Naive thymus-derived CD4-positive, alpha-beta T cell (primary cell): ENCODE results near the gene MVK. TPM values are rescaled to one million over a fixed set of nuclear protein-coding genes. Genes with fewer than 3 reads are reported as not detected.

Experiments used
- ATAC-seq: fragments of 150-1000 bp; cut with Tn5 transposase; 2 replicates; pipeline ENCODE4 v1.10.0; 2021; ENCODE audit warnings: mild to moderate bottlenecking, moderate library complexity
- CTCF ChIA-PET: fragments of 350-600 bp; sonication (Branson Sonifier 250); formaldehyde crosslinking; loops from one replicate; lab custom pipeline; 2021; ENCODE audit warnings: antibody characterized with exemption; lab: Charles Lee
- POLR2A ChIA-PET: fragments of 350-600 bp; sonication (Branson Sonifier 250); formaldehyde crosslinking; loops from one replicate; lab custom pipeline; 2021; ENCODE audit warnings: antibody characterized with exemption, inconsistent platforms; lab: Charles Lee
- DNase-seq, 9 donors: peaks; one replicate each; pipeline versions ENCODE4 v3.0.0 to v3.0.0-alpha.2; 2020 to 2022; ENCODE audit warnings: mixed read lengths in 1 of 9
- H3K27ac ChIP-seq: one replicate; pipeline ENCODE4 v1.7.0; 2013; ENCODE audit warnings: mild to moderate bottlenecking, low read depth, low read length, moderate library complexity
- H3K27me3 ChIP-seq, 2 donors: one replicate each; pipeline ENCODE4 v1.7.0; 2013; ENCODE audit warnings: low read length in 2 of 2, mild to moderate bottlenecking in 2 of 2, moderate library complexity in 2 of 2; ENCODE audit not compliant: control insufficient read depth in 2 of 2, insufficient read depth in 2 of 2
- H3K36me3 ChIP-seq, 3 experiments: 1 replicate in 2 of 3; 2 replicates in 1 of 3; pipeline ENCODE4 v1.7.0; 2013; ENCODE audit warnings: low read length in 3 of 3, mild to moderate bottlenecking in 3 of 3, moderate library complexity in 1 of 3; ENCODE audit not compliant: insufficient read depth in 3 of 3, control insufficient read depth in 2 of 3
- H3K4me1 ChIP-seq, 2 donors: one replicate each; pipeline ENCODE4 v1.7.0; 2013; ENCODE audit warnings: low read length in 2 of 2, mild to moderate bottlenecking in 2 of 2, moderate library complexity in 1 of 2; ENCODE audit not compliant: control insufficient read depth in 2 of 2, insufficient read depth in 2 of 2
- H3K4me3 ChIP-seq: 2 replicates; pipeline ENCODE4 v1.7.0; 2013; ENCODE audit warnings: mild to moderate bottlenecking, low read length
- H3K9me3 ChIP-seq, 3 experiments: 1 replicate in 2 of 3; 2 replicates in 1 of 3; pipeline ENCODE4 v1.7.0; 2013; ENCODE audit warnings: low read length in 3 of 3; ENCODE audit not compliant: control insufficient read depth in 2 of 3
- H3K27ac Mint-ChIP-seq, 9 donors: one replicate each; pipeline ENCODE4 v1.8.0; 2020 to 2022; ENCODE audit warnings: mixed read lengths in 9 of 9, mild to moderate bottlenecking in 8 of 9, moderate library complexity in 5 of 9, inconsistent platforms in 2 of 9
- H3K27me3 Mint-ChIP-seq, 5 donors: one replicate each; pipeline ENCODE4 v1.8.0; 2021 to 2022; ENCODE audit warnings: mixed read lengths in 5 of 5, mild to moderate bottlenecking in 1 of 5
- H3K36me3 Mint-ChIP-seq, 5 donors: one replicate each; pipeline ENCODE4 v1.8.0; 2020 to 2022; ENCODE audit warnings: mixed read lengths in 5 of 5, mild to moderate bottlenecking in 3 of 5, inconsistent platforms in 1 of 5
- H3K4me1 Mint-ChIP-seq, 7 donors: one replicate each; pipeline ENCODE4 v1.8.0; 2020 to 2022; ENCODE audit warnings: mixed read lengths in 7 of 7, mild to moderate bottlenecking in 3 of 7, inconsistent platforms in 1 of 7
- H3K4me3 Mint-ChIP-seq, 10 donors: one replicate each; pipeline ENCODE4 v1.8.0; 2020 to 2022; ENCODE audit warnings: mild to moderate bottlenecking in 10 of 10, mixed read lengths in 10 of 10, moderate library complexity in 6 of 10, inconsistent platforms in 2 of 10
- H3K9me3 Mint-ChIP-seq, 11 donors: one replicate each; pipeline ENCODE4 v1.8.0; 2020 to 2022; ENCODE audit warnings: mixed read lengths in 11 of 11, mild to moderate bottlenecking in 4 of 11, inconsistent platforms in 1 of 11, moderate library complexity in 1 of 11
- intact Hi-C, 2 donors: fragments of 100-400 bp; cut with micrococcal nuclease; formaldehyde crosslinking; loops; one replicate each; pipeline ENCODE4 v1.15.1; 2023
- polyA plus RNA-seq, 2 donors: library from polyadenylated mRNA; unstranded; fragments of 300-500 nt; fragmentation: Illumina TruSeq; gene quantifications; one replicate each; pipeline ENCODE4 v1.2.3, GENCODE V29; 2021
- total RNA-seq, 6 experiments: library from RNA in 5 of 6; stranded (reverse) in 5 of 6; gene quantifications; 1 replicate in 5 of 6; 2 replicates in 1 of 6; pipeline ENCODE4 v1.2.3 and lab custom pipeline; 2021 to 2026

MVK gene
- total and polyA plus RNA-seq, 7 experiments from 2014 or later, result 1.7 to 14.8 (median 11.7) TPM

- intact Hi-C loops, result no loop called here
- no peaks in the 10 kb centered on the region for H3K9me3 ChIP-seq
- CTCF ChIA-PET, result no interaction called here
Observed at GRCh38 chr12:109615556-109616229, 42.1 kb downstream of the MVK start.

GRCh38 chr12:109617491-109617890, 43.9 kb downstream of the MVK start:
- no peaks in the 10 kb centered on the region for H3K27me3 ChIP-seq
- no peaks in the 10 kb centered on the region for H3K36me3 ChIP-seq
- CTCF ChIA-PET, result no interaction called here
- H3K36me3 Mint-ChIP-seq, result no peaks in the 10 kb centered on the region
- no peaks in the 10 kb centered on the region for H3K4me1 ChIP-seq
- peaks cover 0 to 2% (median 0%) of the 10 kb centered on the region in 11 donors for H3K9me3 Mint-ChIP-seq
- ATAC-seq (no peak), DNase-seq (no peak)
- POLR2A ChIA-PET, result no interaction called here
- intact Hi-C loops, result no loop called here
- H3K27ac ChIP-seq, result no peak overlapping the region
- no peak overlapping the region for H3K27ac Mint-ChIP-seq
- H3K9me3 ChIP-seq, result no peaks in the 10 kb centered on the region
- no peak overlapping the region for H3K4me3 ChIP-seq
- H3K4me3 Mint-ChIP-seq, result no peak overlapping the region
- H3K4me1 Mint-ChIP-seq, result peaks cover 0 to 12% (median 3%) of the 10 kb centered on the region in 7 donors
- H3K27me3 Mint-ChIP-seq, result peaks cover 15 to 42% (median 29%) of the 10 kb centered on the region in 5 donors

More at GRCh38 chr12:109615556-109616229, 42.1 kb downstream of the MVK start:
- no peak for DNase-seq
- Histone ChIP-seq H3K36me3 (no peaks in the 10 kb centered on the region), H3K27me3 (no peaks in the 10 kb centered on the region), H3K4me1 (no peaks in the 10 kb centered on the region), H3K4me3 (no peak overlapping the region), H3K27ac (no peak overlapping the region)
- no peak overlapping the region for H3K4me3 Mint-ChIP-seq
- no peak for ATAC-seq
- peaks cover 0 to 2% (median 0%) of the 10 kb centered on the region in 11 donors for H3K9me3 Mint-ChIP-seq
- H3K4me1 Mint-ChIP-seq, result no peaks in the 10 kb centered on the region
- POLR2A ChIA-PET, result no interaction called here
- peaks cover 5 to 47% (median 26%) of the 10 kb centered on the region in 5 donors for H3K27me3 Mint-ChIP-seq
- H3K27ac Mint-ChIP-seq, result no peak overlapping the region
- no peaks in the 10 kb centered on the region for H3K36me3 Mint-ChIP-seq

GRCh38 chr12:109618082-109618481, 44.5 kb downstream of the MVK start:
- Histone ChIP-seq H3K9me3 (no peaks in the 10 kb centered on the region), H3K36me3 (no peaks in the 10 kb centered on the region), H3K27me3 (no peaks in the 10 kb centered on the region), H3K27ac (no peak overlapping the region), H3K4me3 (no peak overlapping the region), H3K4me1 (no peaks in the 10 kb centered on the region)
- no peak overlapping the region for H3K27ac Mint-ChIP-seq
- intact Hi-C loops, result no loop called here
- H3K9me3 Mint-ChIP-seq, result peaks cover 0 to 2% (median 0%) of the 10 kb centered on the region in 11 donors
- H3K27me3 Mint-ChIP-seq, result peaks cover 15 to 39% (median 29%) of the 10 kb centered on the region in 5 donors
- ChIA-PET CTCF (no interaction called here), POLR2A (no interaction called here)
- H3K4me3 Mint-ChIP-seq, result no peak overlapping the region
- no peaks in the 10 kb centered on the region for H3K36me3 Mint-ChIP-seq
- DNase-seq (no peak), ATAC-seq (no peak)
- H3K4me1 Mint-ChIP-seq, result peaks cover 0 to 12% (median 3%) of the 10 kb centered on the region in 7 donors

GRCh38 chr12:109619002-109619604, 45.5 kb downstream of the MVK start:
- Histone ChIP-seq H3K27ac (no peak overlapping the region), H3K4me1 (no peaks in the 10 kb centered on the region), H3K9me3 (no peaks in the 10 kb centered on the region), H3K27me3 (no peaks in the 10 kb centered on the region), H3K4me3 (no peak overlapping the region), H3K36me3 (no peaks in the 10 kb centered on the region)
- Mint-ChIP-seq H3K27ac (no peak overlapping the region), H3K9me3 (peaks cover 0 to 2% (median 0%) of the 10 kb centered on the region in 11 donors), H3K4me3 (no peak overlapping the region), H3K27me3 (peaks cover 15 to 35% (median 26%) of the 10 kb centered on the region in 5 donors), H3K4me1 (peaks cover 0 to 12% (median 3%) of the 10 kb centered on the region in 7 donors), H3K36me3 (no peaks in the 10 kb centered on the region)
- DNase-seq (no peak), ATAC-seq (no peak)
- ChIA-PET CTCF (no interaction called here), POLR2A (no interaction called here)
- intact Hi-C loops, result no loop called here

GRCh38 chr12:109621211-109621694, 47.7 kb downstream of the MVK start:
- CTCF ChIA-PET, result no interaction called here
- intact Hi-C loops, result no loop called here
- H3K27ac ChIP-seq, result no peak overlapping the region
- H3K4me1 ChIP-seq, result no peaks in the 10 kb centered on the region
- no peak overlapping the region for H3K4me3 ChIP-seq
- no peaks in the 10 kb centered on the region for H3K36me3 ChIP-seq
- ATAC-seq (no peak), DNase-seq (no peak)
- H3K9me3 ChIP-seq, result no peaks in the 10 kb centered on the region
- no peak overlapping the region for H3K27ac Mint-ChIP-seq
- POLR2A ChIA-PET, result no interaction called here
- H3K27me3 ChIP-seq, result no peaks in the 10 kb centered on the region
- H3K36me3 Mint-ChIP-seq, result no peaks in the 10 kb centered on the region
- H3K4me1 Mint-ChIP-seq, result peaks cover 0 to 12% (median 3%) of the 10 kb centered on the region in 7 donors
- peaks cover 0 to 2% (median 0%) of the 10 kb centered on the region in 11 donors for H3K9me3 Mint-ChIP-seq
- peaks cover 9 to 32% (median 20%) of the 10 kb centered on the region in 5 donors for H3K27me3 Mint-ChIP-seq
- H3K4me3 Mint-ChIP-seq, result no peak overlapping the region

GRCh38 chr12:109621901-109622364, 48.3 kb downstream of the MVK start:
- Mint-ChIP-seq H3K4me1 (peaks cover 0 to 12% (median 5%) of the 10 kb centered on the region in 7 donors), H3K9me3 (peaks cover 0 to 2% (median 0%) of the 10 kb centered on the region in 11 donors), H3K36me3 (peaks cover 0 to 3% (median 0%) of the 10 kb centered on the region in 5 donors), H3K27ac (no peak overlapping the region), H3K4me3 (peak overlapping the region in 4 of 10 donors; percentile 12 to 47 (median 32)), H3K27me3 (peaks cover 10 to 32% (median 20%) of the 10 kb centered on the region in 5 donors)
- POLR2A ChIA-PET, result no interaction called here
- H3K9me3 ChIP-seq, result no peaks in the 10 kb centered on the region
- no peak for DNase-seq
- H3K27ac ChIP-seq, result no peak overlapping the region
- H3K4me3 ChIP-seq, result no peak overlapping the region
- H3K36me3 ChIP-seq, result no peaks in the 10 kb centered on the region
- H3K27me3 ChIP-seq, result no peaks in the 10 kb centered on the region
- CTCF ChIA-PET, result no interaction called here
- intact Hi-C loops, result no loop called here
- no peaks in the 10 kb centered on the region for H3K4me1 ChIP-seq
- ATAC-seq, result no peak
